ENCODE measurements around the gene AFF3.
A peak's percentile ranks its signal among the peaks of the same experiment; 100 is the strongest.
"Not testable (repeated sequence)": the region's sequence is repeated elsewhere in the genome, so short reads cannot be mapped to it uniquely, and the experiment has no call there.

Gene AFF3

DNA sequence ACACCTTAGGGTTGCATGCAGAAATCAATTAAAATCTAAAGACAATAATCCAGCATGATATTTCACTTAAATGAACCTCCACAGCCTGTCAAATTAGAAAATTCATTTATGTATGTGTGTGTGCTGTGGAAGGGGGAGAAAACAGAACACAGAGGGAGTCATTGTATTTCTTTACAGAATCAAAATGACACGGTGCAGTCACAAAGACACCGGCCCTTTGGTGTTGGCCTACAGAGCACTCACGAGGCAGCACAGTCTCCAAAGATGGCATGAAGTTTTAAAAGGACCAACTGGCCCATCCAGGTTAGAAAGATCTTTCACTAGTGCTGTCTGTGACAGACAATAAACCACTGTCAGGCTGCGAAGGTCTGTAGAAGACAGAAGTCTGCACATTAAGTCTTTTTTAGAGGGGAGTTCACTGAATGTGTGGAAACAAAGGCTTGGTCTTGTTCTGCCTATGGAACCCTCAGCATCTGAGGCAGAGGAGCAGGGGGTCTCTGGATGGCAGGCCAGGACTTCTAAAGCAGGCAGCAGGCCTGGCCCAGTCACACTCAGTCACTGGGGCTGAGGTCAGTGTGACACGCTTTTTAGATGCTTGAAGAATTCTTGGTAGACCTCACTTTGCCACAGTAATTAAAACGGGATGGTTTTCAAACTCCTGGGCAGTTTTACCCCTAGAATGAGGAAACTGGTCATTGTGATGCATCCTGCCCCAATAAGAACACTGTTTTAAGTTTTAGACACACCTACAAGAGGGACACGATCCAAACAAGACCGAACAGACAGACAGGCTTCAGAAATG is 184.9 kb downstream of the AFF3 start:
- no peak for DNase-seq

DNA sequence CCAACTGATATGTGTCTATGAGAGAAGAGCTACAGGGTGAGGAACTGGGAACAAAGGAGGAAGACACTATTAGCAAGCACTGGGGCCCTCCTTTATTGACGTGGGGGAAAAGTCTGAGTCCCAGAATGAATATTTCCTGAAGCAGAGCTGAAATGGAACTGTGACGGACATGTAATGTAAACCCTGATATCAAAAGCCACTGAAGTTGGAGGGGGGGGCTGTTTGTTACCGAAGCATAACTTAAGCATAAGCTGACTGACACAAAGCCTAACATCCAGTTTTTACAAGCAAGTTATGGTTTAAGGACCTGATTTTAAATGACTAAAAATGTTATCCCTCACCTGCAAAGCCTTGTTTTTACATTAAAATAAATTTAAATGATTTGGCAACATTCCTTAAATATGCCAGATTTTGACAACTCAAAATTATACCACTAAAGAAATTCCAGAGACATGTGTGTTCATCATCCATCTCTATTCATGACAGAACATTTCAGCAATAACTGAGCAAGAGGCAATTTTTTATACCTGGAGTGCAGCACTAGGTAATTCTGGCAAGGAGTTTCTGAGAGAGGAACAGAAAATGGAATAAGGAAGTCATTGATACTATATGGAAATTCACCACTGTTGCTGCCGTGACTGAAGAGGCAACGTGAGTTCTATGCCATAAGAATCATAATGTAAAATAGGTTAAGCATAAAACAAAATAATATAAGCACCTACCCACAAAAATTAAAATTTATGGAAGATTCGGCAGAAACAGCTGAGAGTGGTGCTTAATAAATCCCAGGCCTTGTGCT is 186.0 kb downstream of the AFF3 start:
- peak in 1 of 2 donors; percentile 9 for DNase-seq

GRCh38 chr2:99953750-99954149 is 188.6 kb downstream of the AFF3 start:
- no peak for DNase-seq

DNA sequence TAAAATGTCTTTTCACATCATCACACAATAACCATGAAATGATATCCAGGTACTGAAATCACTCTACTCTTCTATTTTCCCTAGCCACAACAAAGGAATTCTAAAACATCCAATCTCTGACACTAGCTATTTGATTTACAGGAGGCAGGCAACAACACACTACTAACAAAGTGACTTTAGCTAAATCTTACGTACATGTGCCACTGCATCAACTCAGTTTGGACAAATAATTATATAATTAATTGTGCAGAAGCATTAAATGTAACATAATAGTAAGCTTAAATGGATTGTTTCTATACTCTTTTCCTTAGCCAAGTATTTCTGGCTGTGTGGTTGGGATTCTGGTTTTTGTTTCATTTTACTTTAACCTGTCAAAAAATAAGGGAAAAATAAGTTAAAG is 192.4 kb downstream of the AFF3 start:
- DNase-seq, result no peak

DNA sequence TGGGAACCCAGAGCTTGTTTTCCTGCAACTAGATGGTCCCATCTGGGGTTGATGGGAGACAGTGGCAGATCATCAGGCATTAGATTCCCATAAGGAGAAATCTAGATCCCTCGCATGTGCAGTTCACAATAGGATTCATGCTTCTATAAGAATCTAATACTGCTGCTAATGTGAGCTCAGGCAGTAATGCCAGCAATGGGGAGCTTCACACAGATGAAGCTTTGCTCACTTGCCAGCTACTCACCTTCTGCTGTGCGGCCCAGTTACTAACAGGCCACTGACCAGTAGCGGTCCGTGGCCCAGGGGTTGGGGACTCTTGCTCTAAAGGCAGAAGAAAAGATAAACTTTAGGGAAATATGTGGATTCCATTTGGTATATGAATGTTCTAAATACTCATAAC is 192.9 kb downstream of the AFF3 start:
- DNase-seq, result no peak

- no peak for DNase-seq
Observed at GRCh38 chr2:99948010-99948409, 194.4 kb downstream of the AFF3 start.

GRCh38 chr2:99947366-99947765 is 195.0 kb downstream of the AFF3 start:
- DNase-seq, result not testable (repeated sequence)

GRCh38 chr2:99944019-99944418 is 198.4 kb downstream of the AFF3 start:
- DNase-seq, result no peak

DNA sequence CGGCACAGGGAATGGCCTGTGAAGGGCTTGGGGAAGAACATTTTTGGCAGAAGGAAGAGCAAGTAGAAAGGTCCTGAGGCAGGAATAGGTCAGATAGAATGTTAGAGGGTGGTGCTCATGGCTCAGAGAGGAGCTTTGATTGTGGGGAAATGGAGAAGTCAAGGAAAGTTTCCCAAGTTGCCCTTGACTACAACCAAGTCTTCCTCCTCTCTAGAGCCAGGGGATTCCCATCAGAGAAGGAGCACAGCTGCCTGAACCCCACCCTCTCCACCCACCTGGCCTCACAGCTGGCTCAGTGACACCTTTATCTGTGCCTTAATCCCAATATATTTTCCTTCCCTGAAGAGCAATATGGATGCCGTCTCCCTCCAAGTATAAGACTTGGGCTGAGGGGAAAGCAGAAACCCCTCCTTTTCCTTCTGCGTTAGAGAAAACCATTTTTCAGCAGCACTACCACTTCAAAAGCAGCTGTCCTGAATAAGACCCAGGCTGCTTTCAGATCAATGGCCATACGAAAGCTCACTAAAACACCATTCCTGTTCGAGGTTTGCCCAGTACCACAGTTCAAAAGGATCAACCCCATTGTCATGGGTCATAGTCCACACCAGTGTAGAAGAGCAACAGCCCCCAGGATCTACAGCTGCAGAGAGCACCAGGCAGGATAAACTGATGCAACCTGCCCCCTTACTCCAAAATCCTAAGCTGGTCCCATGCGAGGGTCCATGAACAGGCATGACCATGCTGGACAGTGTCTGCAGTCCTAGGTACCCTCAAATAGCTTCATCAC is 199.6 kb downstream of the AFF3 start:
- peak; percentile 26 to 45 for DNase-seq

- DNase-seq, result no peak
Observed at GRCh38 chr2:99940963-99941362, 201.4 kb downstream of the AFF3 start.

GRCh38 chr2:99939135-99939534 is 203.3 kb downstream of the AFF3 start:
- DNase-seq, result no peak

GRCh38 chr2:99938250-99938649 is 204.1 kb downstream of the AFF3 start:
- DNase-seq, result no peak

- DNase-seq, result no peak
Observed at GRCh38 chr2:99936065-99936464, 206.3 kb downstream of the AFF3 start.

GRCh38 chr2:99935662-99936061 is 206.7 kb downstream of the AFF3 start:
- DNase-seq, result no peak

DNA sequence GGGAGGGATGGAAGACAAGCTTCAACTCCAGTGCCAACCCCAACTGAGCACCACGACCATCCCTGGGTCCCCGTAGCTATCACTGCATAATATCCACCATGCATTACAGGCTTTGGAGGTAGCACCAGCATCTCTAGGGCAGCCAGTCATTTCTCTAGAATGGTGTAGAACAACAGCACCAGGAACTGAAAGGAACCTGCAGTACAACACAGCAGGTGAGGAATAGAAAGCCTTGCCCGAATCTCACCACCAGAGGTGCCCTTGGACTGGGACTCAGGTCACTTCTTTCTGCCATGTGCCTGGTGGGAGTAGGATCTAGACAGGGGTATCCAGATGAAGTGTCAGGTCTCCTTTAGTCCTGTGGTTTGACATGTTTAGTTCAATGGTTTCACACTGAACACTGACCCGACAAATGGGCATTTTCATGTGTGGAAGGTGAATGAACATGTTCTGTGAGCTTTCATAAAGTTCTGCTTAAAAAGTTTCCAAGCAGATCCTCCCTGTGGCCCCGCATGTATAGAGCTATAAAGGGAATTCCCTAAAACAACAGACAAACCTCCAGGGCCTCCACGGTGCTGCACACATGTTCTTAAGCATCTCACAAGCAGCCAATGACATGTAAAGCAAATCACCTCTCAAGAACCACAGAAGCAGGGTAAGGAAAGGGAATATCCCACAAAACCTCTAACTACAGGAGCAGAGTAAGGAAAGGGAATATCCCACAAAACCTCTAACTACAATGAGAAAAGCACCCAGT is 208.3 kb downstream of the AFF3 start:
- DNase-seq, result no peak

DNA sequence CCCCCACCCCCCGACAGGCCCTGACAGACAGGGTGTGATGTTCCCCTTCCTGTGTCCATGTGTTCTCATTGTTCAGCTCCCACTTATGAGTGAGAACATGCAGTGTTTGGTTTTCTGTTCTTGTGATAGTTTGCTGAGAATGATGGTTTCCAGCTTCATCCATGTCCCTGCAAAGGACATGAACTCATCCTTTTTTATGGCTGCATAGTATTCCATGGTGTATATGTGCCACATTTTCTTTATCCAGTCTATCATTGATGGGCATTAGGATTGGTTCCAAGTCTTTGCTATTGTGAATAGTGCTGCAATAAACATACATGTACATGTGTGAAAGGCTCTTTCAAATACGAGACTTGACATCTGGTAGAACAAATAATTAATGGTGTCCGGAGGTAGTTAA is 208.9 kb downstream of the AFF3 start:
- not testable (repeated sequence) for DNase-seq

GRCh38 chr2:99928470-99929053 is 213.8 kb downstream of the AFF3 start:
- DNase-seq, result peak; percentile 18 to 40

GRCh38 chr2:99927690-99928207 is 214.6 kb downstream of the AFF3 start:
- DNase-seq, result not testable (repeated sequence)

DNA sequence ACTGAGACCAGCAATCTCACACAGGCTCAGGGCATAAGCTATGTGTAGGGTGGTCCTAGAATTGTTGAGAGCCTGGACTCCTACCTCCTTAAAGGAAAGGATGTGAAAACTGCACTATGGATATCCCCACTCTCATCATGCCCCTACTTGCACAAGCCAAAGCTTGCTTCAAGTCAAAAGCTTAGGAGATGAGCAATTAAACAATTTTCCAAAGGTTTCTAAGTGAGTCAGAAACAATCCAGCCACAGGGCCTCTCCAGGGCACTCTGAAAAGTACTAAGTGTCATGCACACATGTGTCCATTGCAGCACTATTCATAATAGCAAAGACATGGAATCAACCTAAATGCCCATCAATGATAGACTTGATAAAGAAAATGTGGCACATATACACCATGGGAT is 215.4 kb downstream of the AFF3 start:
- DNase-seq, result no peak

DNA sequence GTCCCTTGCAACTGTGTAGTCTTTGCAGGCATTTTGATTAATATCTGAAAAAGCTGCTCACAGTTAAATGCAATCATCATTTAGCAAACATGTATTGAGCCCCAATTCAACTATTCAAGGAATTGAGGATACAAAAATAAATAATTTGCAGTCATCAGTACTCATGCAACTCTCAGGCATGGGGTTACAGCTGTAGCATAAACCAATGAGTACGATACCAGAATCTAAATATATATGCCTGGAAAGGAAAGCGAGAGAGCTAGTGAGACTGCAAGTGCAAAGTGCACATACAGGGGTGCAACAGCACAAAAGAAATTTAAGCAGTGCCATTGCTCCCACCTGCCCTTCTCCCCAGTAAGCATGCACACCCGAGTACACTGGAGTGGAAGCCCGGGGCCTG is 216.4 kb downstream of the AFF3 start:
- no peak for DNase-seq

GRCh38 chr2:99922664-99923063 is 219.7 kb downstream of the AFF3 start:
- no peak for DNase-seq

GRCh38 chr2:99921903-99922302 is 220.5 kb downstream of the AFF3 start:
- no peak for DNase-seq
